ENCODE measurements around the gene DOCK11.
"Not testable (repeated sequence)": the region's sequence is repeated elsewhere in the genome, so short reads cannot be mapped to it uniquely, and the experiment has no call there.

Gene DOCK11

DNA sequence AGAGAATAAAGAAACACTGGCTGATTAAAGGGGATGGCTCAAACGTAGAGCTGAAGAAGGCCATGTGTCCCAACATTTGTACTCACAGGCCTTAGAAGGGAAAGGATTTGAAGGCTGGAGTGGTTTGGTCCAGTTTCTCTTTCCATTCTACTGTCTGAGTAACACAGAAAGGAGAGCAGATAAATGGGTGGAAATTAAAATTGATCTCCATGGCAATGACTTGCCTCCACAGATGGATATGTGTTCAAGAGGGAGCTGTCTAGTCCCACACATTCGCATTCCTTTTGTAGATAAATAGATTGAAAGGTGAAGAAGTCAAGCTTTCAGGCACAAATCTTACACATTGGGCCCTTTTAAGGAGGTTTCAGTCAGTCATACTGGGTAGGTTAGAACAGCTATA lies 74.6 kb downstream of the DOCK11 start:
- no peak for DNase-seq (ENCODE audit: low read depth)

DNA sequence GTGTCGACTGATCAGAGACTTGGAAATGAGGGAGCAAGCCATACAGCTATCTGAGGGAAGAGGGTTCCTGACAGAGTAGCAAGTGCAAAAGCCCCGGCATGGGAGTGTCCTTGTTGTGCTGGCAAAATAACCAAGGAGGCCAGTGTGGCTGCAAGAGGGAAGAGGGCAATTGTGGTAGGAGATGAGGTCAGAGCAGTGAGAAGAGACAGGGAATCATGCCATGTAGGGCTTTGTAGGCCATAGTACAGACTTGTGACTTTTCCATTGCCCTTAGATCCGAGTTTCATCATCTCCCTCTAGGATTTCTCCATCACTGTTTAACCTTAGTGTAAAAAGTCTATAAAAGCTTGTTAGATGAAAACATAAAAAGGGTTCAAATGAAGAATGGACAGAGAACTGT lies 76.2 kb downstream of the DOCK11 start:
- no peak for DNase-seq (ENCODE audit: low read depth)

DNA sequence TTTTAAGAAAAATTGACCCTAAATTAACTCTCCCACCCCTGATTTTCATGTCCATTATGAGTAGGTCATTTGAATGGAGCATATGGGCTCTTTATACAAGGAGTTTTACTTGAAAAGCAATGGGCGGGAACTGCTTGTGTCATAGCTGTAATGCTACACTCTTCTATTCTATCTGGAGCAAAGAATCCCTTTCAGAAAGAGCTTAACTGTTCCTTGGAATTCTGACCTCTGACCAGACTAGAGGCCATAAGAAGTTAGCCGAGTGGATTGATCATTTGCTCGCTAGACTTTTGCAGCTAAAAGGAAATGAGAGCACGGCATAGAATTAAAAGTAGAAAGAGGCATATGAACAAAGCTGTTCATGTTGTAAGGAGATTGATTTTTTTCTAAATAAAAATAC lies 79.1 kb downstream of the DOCK11 start:
- no peak for DNase-seq (ENCODE audit: low read depth)

DNA sequence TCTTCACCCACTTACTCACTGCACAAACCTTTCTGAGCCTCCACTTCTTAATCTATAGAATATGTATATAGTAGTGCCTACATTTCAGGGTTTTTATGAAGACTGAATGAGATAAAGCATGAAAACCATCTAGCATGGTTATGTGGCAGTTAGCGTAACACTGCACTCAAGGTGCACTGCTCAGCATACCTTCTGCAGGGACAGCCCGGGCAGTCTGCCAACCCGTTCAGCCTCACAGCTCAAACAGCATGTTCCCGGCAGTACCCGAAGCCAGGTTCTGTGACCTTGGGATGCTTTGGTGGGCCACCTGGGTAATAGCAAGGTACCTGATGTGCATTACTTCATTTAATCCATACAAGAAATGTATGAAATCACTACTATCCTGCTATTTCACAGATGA lies 81.4 kb downstream of the DOCK11 start:
- DNase-seq (ENCODE audit: low read depth): no peak

DNA sequence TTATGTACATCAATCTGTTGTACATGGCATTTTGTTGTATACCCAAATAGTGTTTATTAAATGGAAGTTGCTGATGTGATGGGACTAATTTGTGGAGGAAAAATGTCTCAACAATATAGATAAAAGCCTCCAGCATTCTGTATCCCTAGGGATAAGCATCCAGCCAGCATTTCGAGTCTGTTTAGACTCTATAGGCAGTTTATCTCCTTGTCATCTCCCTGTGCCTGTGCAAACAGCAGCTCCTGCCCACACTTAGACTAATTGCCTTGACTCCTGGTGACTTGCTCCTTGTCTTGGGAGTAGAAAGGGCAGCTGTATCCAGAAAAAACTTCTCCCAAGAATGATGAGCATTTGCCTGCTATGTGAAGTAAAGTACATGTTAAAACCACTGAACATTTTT lies 83.8 kb downstream of the DOCK11 start:
- DNase-seq (ENCODE audit: low read depth): no peak

DNA sequence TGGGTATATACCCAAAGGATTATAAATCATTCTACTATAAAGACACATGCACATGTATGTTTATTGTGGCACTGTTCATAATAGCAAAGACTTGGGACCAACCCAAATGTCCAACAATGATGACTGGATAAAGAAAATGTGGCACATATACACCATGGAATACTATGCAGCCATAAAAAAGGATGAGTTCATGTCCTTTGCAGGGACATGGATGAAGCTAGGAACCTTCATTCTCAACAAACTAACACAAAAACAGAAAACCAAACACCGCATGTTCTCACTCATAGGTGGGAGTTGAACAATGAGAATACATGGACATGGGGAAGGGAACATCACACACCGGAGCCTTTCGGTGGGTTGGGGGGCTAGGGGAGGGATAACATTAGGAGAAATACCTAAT lies 87.3 kb downstream of the DOCK11 start:
- DNase-seq (ENCODE audit: low read depth): not testable (repeated sequence)

DNA sequence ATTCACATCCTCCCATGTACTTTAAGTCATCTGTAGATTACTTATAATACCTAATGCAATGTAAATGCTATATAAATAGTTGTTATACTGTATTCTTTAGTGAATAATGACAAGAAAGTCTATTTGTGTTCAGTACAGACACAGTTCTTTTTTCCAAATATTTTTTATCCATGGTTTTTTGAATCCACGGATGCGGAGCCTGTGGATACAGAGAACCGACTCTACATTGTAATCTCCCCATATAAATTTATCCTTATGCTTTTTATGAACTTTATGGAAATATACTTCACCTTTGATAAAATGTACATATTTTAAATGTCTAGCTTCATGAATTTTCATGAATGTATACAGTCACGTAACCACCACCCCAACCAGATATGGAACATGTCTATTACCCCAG lies 88.2 kb downstream of the DOCK11 start:
- no peak for DNase-seq (ENCODE audit: low read depth)

DNA sequence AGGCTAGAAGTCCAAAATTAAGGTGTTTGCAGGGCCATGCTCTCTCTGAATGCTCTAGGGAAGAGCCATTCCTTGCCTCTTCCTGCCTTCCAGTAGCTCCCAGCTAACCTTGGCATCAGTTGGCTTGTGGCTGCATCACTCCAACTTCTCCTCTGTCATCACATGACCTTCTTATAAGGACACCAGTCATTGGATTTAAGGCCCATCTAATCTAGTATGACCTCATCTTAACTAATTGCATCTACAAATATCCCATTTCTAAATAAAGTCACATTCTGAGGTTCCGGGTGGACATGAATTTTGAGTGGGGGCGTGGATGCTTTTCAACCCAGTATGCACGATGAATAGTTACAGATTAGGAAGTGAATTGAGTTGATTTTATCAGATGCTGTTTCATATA lies 89.7 kb downstream of the DOCK11 start:
- no peak for DNase-seq (ENCODE audit: low read depth)

DNA sequence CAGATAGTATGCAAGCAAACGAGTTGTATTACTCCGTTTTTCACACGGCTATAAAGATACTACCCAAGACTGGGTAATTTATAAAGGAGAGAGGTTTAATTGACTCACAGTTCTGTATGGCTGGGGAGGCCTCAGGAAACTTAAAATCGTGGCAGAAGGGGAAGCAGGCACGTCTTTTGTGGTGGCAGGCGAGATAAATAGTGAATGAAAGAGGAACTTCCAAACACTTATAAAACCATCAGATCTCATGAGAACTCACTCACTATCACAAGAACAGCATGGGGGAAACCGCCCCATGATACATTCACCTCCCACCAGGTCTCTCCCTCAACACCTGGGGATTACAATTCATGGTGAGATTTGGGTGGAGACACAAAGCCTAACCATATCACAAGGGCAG lies 90.6 kb downstream of the DOCK11 start:
- not testable (repeated sequence) for DNase-seq (ENCODE audit: low read depth)

DNA sequence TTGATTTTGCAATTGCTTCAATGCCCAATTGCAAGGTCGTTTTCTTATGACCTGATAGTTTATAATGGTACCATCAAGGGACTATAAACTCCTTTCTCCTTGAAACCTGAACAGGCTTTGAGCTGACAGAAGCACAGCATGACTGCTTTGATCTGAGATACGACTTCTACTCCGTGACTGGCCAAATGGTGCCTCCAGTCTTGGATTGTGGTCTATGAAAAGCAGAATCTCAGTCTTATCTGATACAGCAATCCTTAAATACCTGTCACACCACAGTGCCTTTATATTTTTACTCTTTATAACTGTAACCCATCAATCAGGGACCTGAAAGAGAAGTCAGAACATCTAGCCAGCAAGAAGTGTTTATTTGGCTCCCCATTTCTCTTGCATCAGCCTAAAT lies 93.1 kb downstream of the DOCK11 start:
- no peak for DNase-seq (ENCODE audit: low read depth)

DNA sequence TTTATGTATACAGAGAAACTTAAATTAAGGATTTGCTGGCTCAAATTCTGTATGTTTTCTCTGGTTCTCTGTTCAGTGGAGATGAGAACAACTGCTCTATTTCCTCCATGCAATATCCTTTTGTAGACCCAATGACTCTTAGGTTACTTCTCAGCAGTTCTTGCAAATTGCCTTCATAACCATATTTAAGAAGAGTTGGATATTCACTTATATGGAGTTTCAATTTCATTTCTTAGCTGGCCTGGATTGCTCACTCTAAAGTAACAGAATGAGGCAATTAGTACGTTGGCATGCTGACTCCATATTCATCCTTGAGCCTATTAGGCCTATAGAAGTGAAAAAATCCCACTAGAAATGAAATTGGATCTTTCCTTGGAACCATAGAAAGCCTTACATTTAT lies 93.6 kb downstream of the DOCK11 start:
- DNase-seq (ENCODE audit: low read depth): no peak

DNA sequence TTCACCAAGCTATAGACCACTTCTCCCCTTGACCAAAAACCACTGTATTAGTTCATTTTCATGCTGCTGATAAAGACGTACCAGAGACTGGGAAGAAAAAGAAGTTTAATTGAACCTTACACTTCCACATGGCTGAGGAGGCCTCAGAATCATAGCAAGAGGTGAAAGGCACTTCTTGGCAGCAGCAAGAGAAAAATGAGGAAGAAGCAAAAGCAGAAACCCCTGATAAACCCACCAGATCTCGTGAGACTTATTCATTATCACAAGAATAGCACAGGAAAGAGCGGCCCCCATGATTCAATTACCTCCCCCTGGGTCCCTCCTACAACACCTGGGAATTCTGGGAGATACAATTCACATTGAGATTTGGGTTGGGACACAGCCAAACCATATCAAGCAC lies 97.8 kb downstream of the DOCK11 start:
- no peak for DNase-seq (ENCODE audit: low read depth)

DNA sequence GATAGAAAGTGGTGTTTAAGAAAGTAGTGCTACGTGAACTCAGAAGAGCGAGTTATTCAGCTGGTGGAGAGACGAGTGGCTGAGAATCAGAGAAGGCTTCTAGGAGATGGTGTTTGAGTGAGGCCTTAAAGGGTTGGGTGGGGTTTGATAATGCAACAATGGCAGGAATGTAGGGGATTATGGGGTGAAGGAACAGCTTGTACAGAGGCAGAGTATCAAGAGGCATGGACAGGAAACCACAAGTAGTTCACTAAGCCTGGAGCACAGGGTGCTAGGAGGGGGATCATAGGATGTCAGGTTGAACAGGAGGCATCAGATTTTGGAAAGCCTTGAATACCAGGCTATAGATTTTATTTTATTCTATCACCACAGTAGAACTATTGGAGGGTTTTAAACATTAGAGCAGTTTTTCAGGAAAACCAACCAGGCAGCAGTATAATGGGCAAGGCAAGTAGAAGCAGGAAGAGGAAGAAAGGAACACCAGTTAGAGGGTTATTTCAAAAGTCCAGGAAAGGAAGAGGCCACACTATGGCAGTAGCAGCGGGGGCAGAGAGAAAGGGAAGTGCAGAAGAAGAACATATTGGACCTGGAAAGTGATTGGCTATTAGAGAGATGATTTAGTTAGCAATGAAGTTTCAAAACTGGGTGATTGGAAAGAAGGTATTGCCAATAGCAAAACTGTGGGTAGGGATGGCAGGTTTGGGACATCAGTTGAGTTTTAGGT lies 99.2 kb downstream of the DOCK11 start:
- DNase-seq (ENCODE audit: low read depth): no peak

DNA sequence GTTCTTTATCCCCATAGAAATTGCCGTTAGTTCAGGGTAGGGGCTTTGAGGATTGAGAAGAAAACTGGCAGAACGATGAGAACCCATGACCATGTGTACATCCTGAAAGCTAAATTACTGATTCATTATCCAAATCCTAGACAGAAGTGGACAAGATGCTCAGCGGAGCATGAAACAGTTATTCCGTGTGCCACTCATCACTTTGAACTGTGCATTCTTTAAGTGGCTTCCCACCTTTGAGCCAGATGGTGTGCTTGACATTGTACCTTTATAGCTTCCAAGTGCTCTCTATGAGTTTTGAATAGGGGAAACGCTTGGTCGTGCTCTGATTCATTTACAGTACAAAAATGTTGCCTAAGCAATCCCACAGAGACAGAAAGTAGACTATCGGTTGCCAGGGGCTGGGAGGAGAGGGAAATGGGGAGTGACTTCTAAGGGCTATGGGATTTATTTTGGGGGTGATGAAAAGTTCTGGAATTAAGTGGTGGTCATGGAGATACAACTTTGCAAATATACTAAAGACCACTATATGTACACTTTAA lies 100.0 kb downstream of the DOCK11 start:
- DNase-seq (ENCODE audit: low read depth): no peak

DNA sequence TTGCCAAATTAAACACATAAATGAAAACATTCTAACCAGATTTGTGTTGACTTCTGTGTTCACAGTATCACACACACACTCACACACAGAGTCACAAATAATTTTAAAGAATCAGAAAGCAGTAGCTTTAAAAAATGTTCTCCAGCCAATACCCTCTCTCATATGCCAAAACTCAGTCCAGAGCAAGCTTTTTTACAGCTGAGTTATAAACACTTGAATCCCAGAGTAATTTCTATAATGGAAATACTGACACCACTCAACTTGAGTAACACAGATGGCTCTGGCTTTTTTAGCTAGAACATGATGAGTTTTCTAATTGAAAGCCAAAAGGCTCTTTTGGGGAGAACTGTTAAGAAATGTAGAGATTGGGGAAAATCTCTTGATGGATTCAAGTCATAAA lies 100.8 kb downstream of the DOCK11 start:
- DNase-seq (ENCODE audit: low read depth): no peak

DNA sequence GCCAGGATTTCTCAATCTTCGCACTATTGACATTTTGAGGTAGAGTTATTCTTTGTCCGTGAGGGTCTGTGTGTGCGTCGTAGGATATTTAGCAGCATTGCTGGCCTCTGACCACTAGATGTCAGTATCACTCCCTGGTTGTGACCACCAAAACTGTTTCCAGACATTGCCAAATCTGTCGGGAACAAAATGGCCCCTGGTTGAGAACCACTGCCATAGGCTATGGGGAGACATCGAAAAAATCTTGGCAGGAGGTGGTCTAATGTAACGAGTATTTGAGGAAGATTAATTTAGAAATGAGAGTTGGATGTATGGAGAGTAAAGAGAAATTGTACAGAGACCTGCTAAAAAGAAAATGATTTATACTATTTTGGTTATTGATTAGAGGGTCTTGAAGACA lies 108.4 kb downstream of the DOCK11 start:
- DNase-seq (ENCODE audit: low read depth): no peak

DNA sequence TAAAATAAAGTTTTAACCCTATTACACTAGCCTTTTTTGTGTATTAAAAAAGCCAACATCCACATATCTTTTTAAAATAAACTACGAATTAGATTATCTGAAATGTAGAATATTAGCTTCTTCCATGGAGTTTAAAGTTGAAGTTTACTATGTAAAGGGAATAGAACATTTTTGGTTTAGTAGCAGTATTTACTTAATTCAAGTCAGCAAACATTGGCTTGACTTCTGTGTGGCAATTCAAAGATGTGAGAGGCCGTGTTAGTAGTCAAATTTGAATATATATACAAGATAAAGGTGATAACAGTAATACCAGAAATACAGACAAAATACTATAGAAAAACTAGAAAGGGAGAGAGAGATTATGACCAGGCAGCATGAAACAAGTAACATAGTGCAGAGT lies 116.7 kb downstream of the DOCK11 start:
- DNase-seq (ENCODE audit: low read depth): no peak

DNA sequence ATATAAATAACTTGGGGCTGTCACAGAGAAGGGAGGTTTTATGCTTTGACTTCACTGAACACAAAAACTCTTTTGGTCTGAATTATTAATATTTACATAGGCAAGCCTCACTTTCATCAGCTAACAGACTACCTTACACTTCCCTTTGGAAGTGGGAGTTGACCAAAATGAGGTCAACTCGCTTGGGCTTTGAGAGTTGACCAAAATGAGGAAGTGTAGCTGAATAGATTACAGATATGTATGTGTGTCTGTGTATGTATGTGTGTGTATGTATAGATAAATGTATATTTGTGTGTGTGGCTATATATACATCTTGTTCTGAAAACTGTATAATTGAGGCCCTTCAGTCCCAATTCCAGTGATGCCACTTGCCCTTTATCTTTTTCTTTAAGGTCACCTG lies 118.5 kb downstream of the DOCK11 start:
- no peak for DNase-seq (ENCODE audit: low read depth)

DNA sequence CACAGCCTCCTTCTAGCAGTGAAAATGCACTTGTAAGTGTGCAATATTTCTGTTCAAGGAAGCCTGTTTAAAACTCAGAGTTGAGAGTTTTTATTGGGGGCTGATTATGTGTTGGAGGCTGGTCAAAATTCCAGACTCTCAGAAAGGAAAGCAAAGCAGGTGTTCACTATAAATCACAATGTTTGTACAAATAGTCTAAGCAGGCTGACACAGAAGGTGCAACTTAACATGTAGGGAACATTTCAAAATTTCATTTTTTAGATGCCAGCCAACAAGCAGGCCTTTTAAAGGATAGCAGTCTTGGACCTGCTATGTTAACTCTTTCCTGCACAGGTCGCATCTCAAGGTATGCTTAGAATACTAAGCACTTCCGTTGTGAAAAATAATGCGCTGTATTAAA lies 119.5 kb downstream of the DOCK11 start:
- DNase-seq (ENCODE audit: low read depth): no peak

DNA sequence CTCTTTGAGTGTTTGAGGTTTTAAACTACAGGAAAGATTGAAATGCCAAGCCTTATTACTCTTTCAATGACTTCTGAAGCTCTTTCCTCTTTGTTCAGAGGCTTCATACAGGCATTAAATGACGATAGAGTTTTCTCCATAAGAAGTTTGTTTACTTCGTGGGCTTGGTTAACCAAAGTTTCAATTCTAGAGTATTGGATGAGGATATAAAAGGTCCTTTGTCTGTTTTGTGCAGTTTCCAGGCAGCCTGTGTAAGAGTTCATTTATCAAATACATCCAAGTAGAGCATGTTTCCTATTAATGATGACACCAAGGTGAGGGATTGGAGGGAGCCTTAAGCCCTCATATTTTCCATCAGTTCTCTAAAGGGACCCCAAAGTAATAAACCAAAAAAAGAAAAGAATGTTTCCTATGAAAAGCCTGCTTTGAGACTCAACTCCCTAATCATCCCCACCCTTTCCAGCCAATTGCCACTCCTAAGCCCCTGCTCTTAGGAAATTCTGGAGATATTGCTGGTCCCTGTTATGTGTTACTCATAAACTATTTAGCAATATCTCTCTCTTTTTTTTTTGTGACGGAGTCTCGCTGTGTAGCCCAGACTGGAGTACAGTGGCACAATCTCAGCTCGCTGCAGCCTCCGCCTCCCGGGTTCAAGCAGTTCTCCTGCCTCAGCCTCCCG lies 125.6 kb downstream of the DOCK11 start:
- no peak for DNase-seq (ENCODE audit: low read depth)

DNA sequence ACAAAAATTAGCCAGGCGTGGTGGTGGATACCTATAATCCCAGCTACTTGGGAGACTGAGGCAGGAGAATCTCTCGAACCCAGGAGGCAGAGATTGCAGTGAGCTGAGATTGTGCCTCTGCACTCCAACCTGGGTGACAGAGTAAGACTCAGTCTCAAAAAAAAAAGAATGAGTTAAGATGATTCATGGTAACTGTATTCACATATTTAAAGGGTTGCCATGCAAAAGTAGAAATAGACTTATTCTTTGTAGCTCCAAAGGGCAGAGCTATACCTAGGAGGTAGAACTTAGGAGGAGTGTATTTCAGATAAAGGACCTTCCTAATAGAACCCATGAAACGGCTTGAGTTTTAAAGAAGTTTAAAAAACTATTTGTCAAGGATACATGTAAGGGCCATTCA lies 127.4 kb downstream of the DOCK11 start:
- no peak for DNase-seq (ENCODE audit: low read depth)

DNA sequence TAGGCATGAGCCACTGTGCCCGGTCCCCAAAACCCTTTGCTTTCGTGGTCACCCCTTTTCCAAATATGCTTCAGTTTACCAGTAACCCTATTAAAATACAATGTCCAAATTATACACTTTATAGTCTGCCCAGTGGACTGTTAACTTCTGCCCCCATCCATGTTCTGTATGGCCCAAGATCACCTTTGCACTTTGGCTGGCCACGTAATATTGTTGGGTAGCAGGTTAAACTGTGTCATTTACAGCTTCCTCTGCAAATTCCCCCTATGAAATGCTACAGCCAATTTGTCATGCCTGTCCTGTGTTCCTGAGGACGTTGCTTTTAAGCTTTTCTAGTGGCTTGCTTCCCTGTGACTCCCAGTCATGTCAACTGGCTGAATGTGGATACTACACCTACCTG lies 130.7 kb downstream of the DOCK11 start:
- no peak for DNase-seq (ENCODE audit: low read depth)

DNA sequence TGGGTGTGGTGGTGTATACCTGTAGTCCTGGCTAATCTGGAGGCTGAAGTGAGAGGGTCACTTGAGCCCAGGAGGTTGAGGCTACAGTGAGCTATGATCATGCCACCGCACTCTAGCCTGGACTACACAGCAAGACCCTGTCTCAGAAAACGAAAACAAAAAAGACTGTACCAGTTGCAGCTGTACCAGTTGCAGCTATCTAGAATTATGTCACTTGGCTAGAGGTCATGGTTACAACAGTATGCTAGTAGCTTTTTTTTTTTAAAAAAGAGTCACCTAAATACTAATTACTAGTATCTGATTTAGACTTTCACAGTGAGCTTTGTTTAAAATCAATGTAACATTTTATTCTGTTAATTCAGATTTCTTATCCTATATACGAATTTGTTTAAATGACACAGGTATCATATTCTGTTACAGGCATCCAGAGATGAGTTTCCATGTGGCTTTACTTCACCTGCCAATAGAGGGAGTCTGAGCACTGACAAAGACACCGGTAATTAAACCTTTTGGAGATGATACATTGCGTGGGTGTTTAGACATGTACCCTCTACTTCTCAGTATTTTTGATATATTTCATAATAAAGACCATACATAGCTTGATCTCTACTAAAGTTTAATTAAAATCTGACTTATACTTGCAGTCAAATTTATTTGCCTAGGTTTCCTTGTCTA lies 131.6 kb downstream of the DOCK11 start:
- no peak for DNase-seq (ENCODE audit: low read depth)
